SK-N-MC (cell line): ENCODE data around the gene NIF3L1.

ENCODE experiments used
- DNase-seq: peaks from one replicate; pipeline ENCODE4 v3.0.0-alpha.2; 2011; ENCODE audit warnings: low read depth, low spot score
- H3K27ac ChIP-seq: fragments of 200-600 bp; sonication (generic); 2 replicates; pipeline ENCODE4 v1.5.1; 2016; ENCODE audit warnings: mixed run types
- H3K36me3 ChIP-seq: fragments of 200-600 bp; sonication (generic); 2 replicates; pipeline ENCODE4 v1.6.1; 2017; ENCODE audit warnings: antibody characterized with exemption, low read length, mixed read lengths; ENCODE audit not compliant: insufficient read depth
- H3K4me3 ChIP-seq: fragments of 200-600 bp; sonication (generic); 2 replicates; pipeline ENCODE4 v1.5.1; 2016
- H3K9ac ChIP-seq: fragments of 200-600 bp; sonication (generic); 2 replicates; pipeline ENCODE4 v1.8.0; 2017; ENCODE audit warnings: mixed run types, mixed read lengths; ENCODE audit not compliant: insufficient read length
- H3K9me3 ChIP-seq: fragments of 200-600 bp; sonication (generic); 2 replicates; pipeline ENCODE4 v1.6.1; 2017; ENCODE audit warnings: low read depth, mild to moderate bottlenecking, antibody characterized with exemption, low read length, moderate library complexity, mixed read lengths
- EZH2 ChIP-seq: fragments of 200-600 bp; sonication (generic); IDR thresholded peaks from one replicate; pipeline ENCODE4 v1.6.1; 2017; ENCODE audit warnings: antibody characterized with exemption
- FOXP2 ChIP-seq: optimal IDR thresholded peaks from 2 replicates; pipeline ENCODE3; 2011; ENCODE audit warnings: mild to moderate bottlenecking, moderate library complexity; ENCODE audit not compliant: insufficient read depth; ENCODE audit errors: extremely low read length, control extremely low read depth
- POLR2AphosphoS5 ChIP-seq: IDR thresholded peaks from 2 replicates; pipeline ENCODE4 v1.6.1; 2012; ENCODE audit warnings: mild to moderate bottlenecking, low read depth, low read length, borderline replicate concordance

Gene NIF3L1

DNA sequence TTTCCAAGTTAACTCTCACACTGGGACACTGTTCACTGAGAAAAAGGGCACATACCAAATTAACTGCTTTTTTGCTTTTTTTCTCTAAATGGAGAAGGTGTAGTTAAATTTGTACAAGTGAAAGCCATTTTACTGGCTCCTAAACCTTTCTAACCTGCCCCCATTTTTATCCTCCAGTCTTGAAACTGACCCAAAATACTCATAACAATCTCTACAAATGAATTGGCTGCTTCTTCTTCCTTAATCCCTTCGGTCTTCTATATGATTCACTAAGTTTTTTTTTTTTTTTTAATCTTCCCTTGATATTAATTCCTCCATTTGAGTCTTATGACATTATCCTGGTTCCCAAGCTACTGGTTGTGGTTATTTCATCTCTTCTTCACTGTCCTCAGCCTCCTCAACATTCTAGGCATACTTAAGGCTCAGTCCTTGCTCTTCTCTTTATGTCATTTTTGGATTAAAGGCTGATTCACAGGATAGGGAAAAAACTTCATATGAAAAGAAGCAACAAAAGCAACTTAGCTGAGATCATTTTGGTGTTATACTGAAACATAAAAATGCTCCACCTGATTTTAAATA, 54.4 kb downstream of the NIF3L1 start:
- Histone ChIP-seq H3K9ac (no peak overlapping the region), H3K27ac (no peak overlapping the region), H3K9me3 (no peaks in the 10 kb centered on the region), H3K4me3 (no peak overlapping the region), H3K36me3 (peaks cover 83% of the 10 kb centered on the region)
- TF ChIP-seq POLR2AphosphoS5 (no peak), FOXP2 (no peak), EZH2 (no peak)
- no peak for DNase-seq

DNA sequence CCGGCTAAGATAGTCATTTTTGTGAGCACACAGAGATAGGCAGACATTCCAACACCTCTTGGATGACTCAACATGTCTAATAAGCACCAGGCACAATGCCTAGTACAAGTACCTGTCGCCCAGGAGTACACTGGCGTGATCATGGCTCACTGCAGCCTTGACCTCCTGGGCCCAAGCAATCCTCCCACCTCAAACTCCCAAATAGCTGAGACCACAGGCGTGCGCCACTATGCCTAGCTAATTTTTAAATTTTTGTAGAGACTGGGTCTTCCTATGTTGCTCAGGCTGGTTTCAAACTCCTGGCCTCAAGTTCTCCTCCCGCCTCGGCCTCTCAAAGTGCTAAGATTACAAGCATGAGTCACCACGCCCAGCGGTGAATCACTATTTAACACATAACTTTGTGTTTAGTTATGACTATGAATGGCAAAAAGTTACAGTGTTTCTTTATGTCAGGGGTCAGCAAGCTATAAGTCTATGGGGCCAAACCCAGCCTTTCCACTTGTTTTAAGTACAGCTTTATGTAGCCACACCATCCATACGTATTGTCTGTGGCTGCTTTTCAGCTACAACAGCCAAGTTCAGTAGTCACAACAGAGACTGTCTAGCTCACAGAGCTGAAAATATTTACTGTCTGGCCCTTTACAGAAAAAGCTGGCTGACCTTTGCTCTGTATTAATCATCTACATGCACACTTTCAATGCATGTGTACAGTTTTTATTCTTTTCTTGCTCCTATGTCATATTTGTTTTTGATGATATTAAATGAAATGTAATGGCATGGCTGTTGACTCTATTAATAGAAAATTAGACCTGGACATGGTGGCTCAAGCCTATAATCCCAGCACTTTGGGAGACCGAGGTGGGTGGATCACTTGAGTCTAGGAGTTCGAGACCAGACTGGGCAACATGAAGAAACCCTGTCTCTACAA, 55.6 kb downstream of the NIF3L1 start:
- Histone ChIP-seq H3K4me3 (no peak overlapping the region), H3K36me3 (peaks cover 79% of the 10 kb centered on the region), H3K27ac (no peak overlapping the region), H3K9me3 (no peaks in the 10 kb centered on the region), H3K9ac (no peak overlapping the region)
- TF ChIP-seq EZH2: no peak
- no peak for TF ChIP-seq POLR2AphosphoS5
- TF ChIP-seq FOXP2: no peak
- DNase-seq: no peak

DNA sequence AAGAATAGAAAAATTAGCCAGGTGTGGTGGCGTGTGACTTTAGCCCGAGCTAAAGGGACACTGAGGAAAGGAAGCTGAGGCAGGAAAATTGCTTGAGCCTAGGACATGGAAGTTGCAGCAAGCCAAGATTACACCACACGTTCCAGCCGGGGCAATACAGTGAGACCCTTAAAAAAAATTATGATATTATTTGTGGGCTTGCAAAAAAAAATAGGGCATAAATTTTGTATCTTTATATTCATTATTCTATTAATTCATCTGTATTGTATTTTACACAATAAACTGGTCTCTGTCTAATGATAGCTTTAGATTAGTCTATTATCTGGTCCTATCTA, 56.2 kb downstream of the NIF3L1 start:
- Histone ChIP-seq H3K36me3 (peaks cover 74% of the 10 kb centered on the region), H3K27ac (no peak overlapping the region), H3K9ac (no peak overlapping the region), H3K4me3 (no peak overlapping the region), H3K9me3 (no peaks in the 10 kb centered on the region)
- DNase-seq: no peak
- no peak for TF ChIP-seq POLR2AphosphoS5
- no peak for TF ChIP-seq FOXP2
- TF ChIP-seq EZH2: no peak

DNA sequence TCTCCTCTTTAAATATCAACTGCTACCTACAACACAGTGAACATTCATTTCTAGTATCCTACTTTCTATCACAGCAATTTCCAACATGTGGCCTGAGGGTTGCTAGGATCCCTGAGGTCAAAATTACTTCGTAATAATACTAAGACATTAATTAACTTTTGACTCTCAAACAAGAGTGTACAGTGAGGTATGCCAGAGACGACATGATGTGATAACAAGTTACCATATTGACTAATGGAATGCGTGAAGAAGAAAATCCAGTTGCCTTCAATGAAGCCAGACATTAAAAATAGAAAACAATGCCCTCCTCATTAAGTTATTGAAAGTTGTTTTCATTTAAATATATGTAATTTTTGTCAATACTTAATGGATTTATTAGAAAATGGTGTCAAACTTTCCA, 61.2 kb downstream of the NIF3L1 start:
- H3K36me3 ChIP-seq: peaks cover 75% of the 10 kb centered on the region
- no peak overlapping the region for H3K4me3 ChIP-seq
- no peak overlapping the region for H3K27ac ChIP-seq
- TF ChIP-seq EZH2 (no peak), POLR2AphosphoS5 (no peak), FOXP2 (no peak)
- no peaks in the 10 kb centered on the region for H3K9me3 ChIP-seq
- DNase-seq: no peak
- no peak overlapping the region for H3K9ac ChIP-seq
